HCT116 (cell line): Measurements from ENCODE around the gene STOX2.

ENCODE experiments used
- CEBPB ChIP-seq: IDR thresholded peaks from 2 replicates; pipeline ENCODE4 v1.6.1; 2012; ENCODE audit warnings: low read depth
- CTCF ChIP-seq, 3 experiments: fragments of 200-600 bp in 1 of 3; sonication (generic) in 1 of 3; IDR thresholded peaks in 2 of 3; conservative IDR thresholded peaks in 1 of 3; 2 replicates each; pipeline ENCODE4 v1.5.1; 2012 to 2017; ENCODE audit warnings: low read depth in 2 of 3, low read length in 2 of 3, antibody characterized with exemption in 1 of 3, borderline replicate concordance in 1 of 3, control low read depth in 1 of 3, mild to moderate bottlenecking in 1 of 3, mixed read lengths in 1 of 3, mixed run types in 1 of 3, moderate library complexity in 1 of 3; ENCODE audit not compliant: insufficient read depth in 1 of 3
- EGR1 ChIP-seq: IDR thresholded peaks from 2 replicates; pipeline ENCODE4 v1.6.1; 2012; ENCODE audit warnings: low read depth
- EZH2 ChIP-seq: fragments of 200-600 bp; sonication (generic); IDR thresholded peaks from 2 replicates; pipeline ENCODE4 v1.6.1; 2017; ENCODE audit warnings: antibody characterized with exemption, mixed run types
- JUND ChIP-seq: IDR thresholded peaks from 2 replicates; pipeline ENCODE4 v1.6.1; 2012
- MAX ChIP-seq: IDR thresholded peaks from 2 replicates; pipeline ENCODE4 v1.6.1; 2012
- POLR2AphosphoS5 ChIP-seq: IDR thresholded peaks from 2 replicates; pipeline ENCODE4 v1.6.1; 2011; ENCODE audit warnings: mild to moderate bottlenecking, low read depth, low read length, moderate library complexity
- SIN3A ChIP-seq: IDR thresholded peaks from 2 replicates; pipeline ENCODE4 v1.6.1; 2012; ENCODE audit warnings: low read depth
- ZBTB33 ChIP-seq: IDR thresholded peaks from 2 replicates; pipeline ENCODE4 v1.6.1; 2011; ENCODE audit warnings: mild to moderate bottlenecking, low read length, moderate library complexity; ENCODE audit not compliant: insufficient replicate concordance; ENCODE audit errors: extremely low read depth
- ZFX ChIP-seq: fragments of 450-650 bp; IDR thresholded peaks from 2 replicates; pipeline ENCODE4 v1.6.1; 2017
- ZNF274 ChIP-seq: fragments of 200-500 bp; sonication (Bioruptor generic); IDR thresholded peaks from 2 replicates; pipeline ENCODE4 v1.6.1; 2014; ENCODE audit warnings: mild to moderate bottlenecking, low read depth, low read length, inconsistent platforms

- TF ChIP-seq ZNF274 (no peak), EGR1 (no peak), CTCF (IDR thresholded peaks at IDR 0.05 in 2 of 3, conservative IDR thresholded peaks at IDR 0.05 in 1 of 3; ENCODE audit: borderline replicate concordance in 1 of 3, insufficient read depth in 1 of 3, low read depth in 2 of 3, low read length in 2 of 3) (no peak), ZFX (no peak), SIN3A (no peak), POLR2AphosphoS5 (no peak), CEBPB (no peak), JUND (no peak), ZBTB33 (no peak), EZH2 (no peak), MAX (no peak)
Measured at GRCh38 chr4:183971929-183972490, 66.9 kb downstream of the STOX2 start.
